Fibroblast of gingiva (primary cell): ENCODE measurements around the gene F12.

Experiments
- DNase-seq: peaks from one replicate; pipeline ENCODE4 v3.0.0-alpha.2; 2011; ENCODE audit warnings: low read depth

The F12 gene

GRCh38 chr5:177410575-177410974 is 1.2 kb upstream of the F12 start:
- DNase-seq = no peak

GRCh38 chr5:177405805-177406204 is 3.6 kb downstream of the F12 start:
- no peak for DNase-seq

GRCh38 chr5:177405312-177405711 is 4.1 kb downstream of the F12 start:
- DNase-seq = no peak

GRCh38 chr5:177404641-177405179 is 4.7 kb downstream of the F12 start:
- DNase-seq = no peak

- DNase-seq = peak; percentile 77
Observed at GRCh38 chr5:177403792-177404640, 5.3 kb downstream of the F12 start.

- DNase-seq = no peak
Observed at GRCh38 chr5:177403102-177403791, 6.1 kb downstream of the F12 start.

GRCh38 chr5:177402271-177403043 is 6.9 kb downstream of the F12 start:
- peak; percentile 31 for DNase-seq

GRCh38 chr5:177399997-177400868 is 9.1 kb downstream of the F12 start, which contains the start of gene PFN3:
Gene PFN3 (minus strand): TSS chr5:177400661. CDS start chr5:177400576, 85 bp downstream.
- DNase-seq = no peak

- no peak for DNase-seq
Observed at GRCh38 chr5:177397875-177398390, 11.4 kb downstream of the F12 start.

GRCh38 chr5:177396807-177397206 is 12.6 kb downstream of the F12 start:
- no peak for DNase-seq

GRCh38 chr5:177396078-177396477 is 13.3 kb downstream of the F12 start:
- DNase-seq = no peak

- DNase-seq = no peak
Observed at GRCh38 chr5:177393990-177394389, 15.4 kb downstream of the F12 start.

- DNase-seq = no peak
Observed at GRCh38 chr5:177393206-177393765, 16.1 kb downstream of the F12 start.

GRCh38 chr5:177392765-177393164 is 16.6 kb downstream of the F12 start:
- no peak for DNase-seq

GRCh38 chr5:177390363-177391300 is 18.7 kb downstream of the F12 start:
- DNase-seq = peak; percentile 56

GRCh38 chr5:177389241-177390169 is 19.9 kb downstream of the F12 start:
- peak; percentile 63 for DNase-seq

GRCh38 chr5:177388521-177389052 is 20.8 kb downstream of the F12 start:
- DNase-seq = no peak

- no peak for DNase-seq
Observed at GRCh38 chr5:177387405-177387804, 22.0 kb downstream of the F12 start.
